ENCODE data around the gene IGSF8.

The IGSF8 gene

DNA sequence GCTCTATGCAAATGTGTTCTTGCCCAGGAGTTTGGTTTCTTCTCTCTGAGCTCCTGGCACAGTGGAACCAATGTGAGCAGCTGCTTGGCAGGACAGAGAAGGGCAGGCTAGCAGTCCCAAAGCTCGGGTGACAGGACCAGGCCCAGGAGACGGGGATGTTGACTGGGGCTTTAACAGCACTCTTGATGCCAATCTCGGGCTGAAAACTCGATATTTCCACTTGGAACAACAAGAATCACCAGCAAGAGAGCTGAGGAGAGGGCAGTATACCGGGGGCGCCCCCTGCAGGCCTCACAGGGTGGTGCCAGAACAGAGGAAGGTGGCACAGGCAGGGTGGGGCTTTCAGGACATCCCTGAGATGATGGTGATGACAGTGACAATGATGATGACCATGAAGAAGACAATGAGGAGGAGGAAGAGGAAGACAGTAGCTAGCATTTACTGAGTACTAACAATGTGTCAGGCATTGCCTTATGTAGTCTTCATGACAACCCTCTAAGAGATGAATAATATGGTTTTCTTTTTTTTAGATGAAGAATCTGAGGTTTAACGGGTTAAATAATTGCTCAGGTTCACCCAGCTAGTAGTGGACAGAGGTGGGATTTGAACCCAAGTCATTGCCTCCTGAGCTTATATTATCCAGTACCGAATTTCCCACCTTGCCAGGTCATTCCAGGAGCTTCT is 19.8 kb downstream of the IGSF8 start:
- no peak overlapping the region for H3K27ac ChIP-seq (ENCODE audit: poor library complexity, severe bottlenecking)
- 0 out of 3 replicates have a peak, but pooled peaks have one; percentile 36 for ATAC-seq (ENCODE audit: low read depth)
- TF ChIP-seq, protein P1, sequence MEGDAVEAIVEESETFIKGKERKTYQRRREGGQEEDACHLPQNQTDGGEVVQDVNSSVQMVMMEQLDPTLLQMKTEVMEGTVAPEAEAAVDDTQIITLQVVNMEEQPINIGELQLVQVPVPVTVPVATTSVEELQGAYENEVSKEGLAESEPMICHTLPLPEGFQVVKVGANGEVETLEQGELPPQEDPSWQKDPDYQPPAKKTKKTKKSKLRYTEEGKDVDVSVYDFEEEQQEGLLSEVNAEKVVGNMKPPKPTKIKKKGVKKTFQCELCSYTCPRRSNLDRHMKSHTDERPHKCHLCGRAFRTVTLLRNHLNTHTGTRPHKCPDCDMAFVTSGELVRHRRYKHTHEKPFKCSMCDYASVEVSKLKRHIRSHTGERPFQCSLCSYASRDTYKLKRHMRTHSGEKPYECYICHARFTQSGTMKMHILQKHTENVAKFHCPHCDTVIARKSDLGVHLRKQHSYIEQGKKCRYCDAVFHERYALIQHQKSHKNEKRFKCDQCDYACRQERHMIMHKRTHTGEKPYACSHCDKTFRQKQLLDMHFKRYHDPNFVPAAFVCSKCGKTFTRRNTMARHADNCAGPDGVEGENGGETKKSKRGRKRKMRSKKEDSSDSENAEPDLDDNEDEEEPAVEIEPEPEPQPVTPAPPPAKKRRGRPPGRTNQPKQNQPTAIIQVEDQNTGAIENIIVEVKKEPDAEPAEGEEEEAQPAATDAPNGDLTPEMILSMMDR (IDR thresholded peaks at IDR 0.05; ENCODE audit: poor library complexity, severe bottlenecking): peak; percentile 60
- no peaks in the 10 kb centered on the region for H3K36me3 ChIP-seq (ENCODE audit: low read depth)
- DNase-seq (ENCODE audit: low spot score): no peak
- H3K4me3 ChIP-seq (ENCODE audit: severe bottlenecking): no peak overlapping the region
- no peaks in the 10 kb centered on the region for H3K9me3 ChIP-seq (ENCODE audit: severe bottlenecking)
- peaks cover 49% of the 10 kb centered on the region for H3K27me3 ChIP-seq (ENCODE audit: insufficient read depth, poor library complexity, severe bottlenecking)
- H3K4me1 ChIP-seq (ENCODE audit: insufficient read depth, poor library complexity, severe bottlenecking): no peaks in the 10 kb centered on the region

DNA sequence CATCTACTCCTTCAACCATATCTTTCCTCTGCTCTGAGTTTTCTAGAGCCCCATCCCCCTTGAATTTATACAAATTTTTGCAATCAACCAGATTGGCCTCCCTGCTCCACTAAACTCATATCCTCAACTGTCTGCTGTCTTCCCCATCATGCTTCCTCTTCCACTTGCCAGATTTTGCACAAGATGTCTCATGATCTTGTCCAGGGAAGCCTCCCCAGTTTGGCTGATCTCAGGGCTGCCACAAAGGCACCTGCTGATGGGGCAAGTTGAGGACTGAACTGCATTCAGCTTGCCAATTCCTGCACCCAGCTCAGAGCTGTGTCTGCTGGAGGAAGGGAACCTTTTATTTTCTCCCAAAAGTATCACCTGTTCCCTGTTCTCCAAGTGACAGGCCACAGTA is 20.9 kb downstream of the IGSF8 start:
- Histone ChIP-seq H3K4me3 (ENCODE audit: severe bottlenecking) (no peak overlapping the region), H3K36me3 (ENCODE audit: low read depth) (no peaks in the 10 kb centered on the region), H3K4me1 (ENCODE audit: insufficient read depth, poor library complexity, severe bottlenecking) (no peaks in the 10 kb centered on the region), H3K27ac (ENCODE audit: poor library complexity, severe bottlenecking) (no peak overlapping the region), H3K9me3 (ENCODE audit: severe bottlenecking) (no peaks in the 10 kb centered on the region), H3K27me3 (ENCODE audit: insufficient read depth, poor library complexity, severe bottlenecking) (peaks cover 38% of the 10 kb centered on the region)
- no peak for ATAC-seq (ENCODE audit: low read depth)
- TF ChIP-seq, protein P1 (IDR thresholded peaks at IDR 0.05; ENCODE audit: poor library complexity, severe bottlenecking): no peak
- DNase-seq (ENCODE audit: low spot score): no peak

DNA sequence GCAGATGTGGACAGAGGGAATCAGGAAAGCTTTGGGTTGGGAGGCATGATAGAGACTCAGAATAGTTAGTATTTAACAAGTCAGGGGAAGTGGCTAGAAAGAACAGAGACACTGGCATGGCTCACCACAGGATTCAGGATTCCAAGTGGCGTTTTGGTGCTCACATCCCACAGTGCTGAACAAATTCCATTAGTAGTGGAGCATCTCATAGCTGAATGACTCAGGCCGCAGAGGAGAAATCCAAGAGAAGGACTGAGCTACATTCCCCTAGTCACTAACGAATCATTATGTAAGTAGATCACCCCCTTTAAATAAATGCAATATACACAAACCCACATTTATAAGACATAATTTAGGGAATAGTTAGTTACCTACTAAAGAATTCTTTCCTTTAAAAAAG is 22.1 kb downstream of the IGSF8 start:
- no peaks in the 10 kb centered on the region for H3K4me1 ChIP-seq (ENCODE audit: insufficient read depth, poor library complexity, severe bottlenecking)

DNA sequence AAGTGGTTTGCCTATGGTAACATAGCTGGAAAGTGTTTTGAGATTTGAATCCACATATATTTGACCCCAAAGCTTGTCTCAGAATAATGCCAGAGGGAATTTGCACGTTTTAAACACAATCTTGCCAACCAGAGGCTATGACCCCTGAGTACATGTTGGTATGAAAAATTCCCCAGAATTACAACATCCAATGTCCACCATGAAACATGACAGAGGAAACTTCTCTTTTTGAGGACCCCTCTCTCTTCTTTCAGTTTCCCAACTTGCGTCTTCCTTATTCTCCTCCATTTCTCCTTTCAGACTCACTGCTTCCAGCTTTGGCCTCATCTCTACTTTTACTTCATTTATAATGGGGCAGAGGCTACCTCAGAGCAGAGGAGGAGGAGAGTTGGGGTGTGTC is 22.6 kb downstream of the IGSF8 start:
- Histone ChIP-seq H3K27ac (ENCODE audit: poor library complexity, severe bottlenecking) (no peak overlapping the region), H3K27me3 (ENCODE audit: insufficient read depth, poor library complexity, severe bottlenecking) (peaks cover 31% of the 10 kb centered on the region), H3K36me3 (ENCODE audit: low read depth) (no peaks in the 10 kb centered on the region), H3K4me1 (ENCODE audit: insufficient read depth, poor library complexity, severe bottlenecking) (no peaks in the 10 kb centered on the region), H3K4me3 (ENCODE audit: severe bottlenecking) (no peak overlapping the region), H3K9me3 (ENCODE audit: severe bottlenecking) (no peaks in the 10 kb centered on the region)
- TF ChIP-seq, protein P1 (IDR thresholded peaks at IDR 0.05; ENCODE audit: poor library complexity, severe bottlenecking): no peak
- ATAC-seq (ENCODE audit: low read depth) (no peak), DNase-seq (ENCODE audit: low spot score) (no peak)

More for the DNA sequence above, 22.1 kb downstream of the IGSF8 start:
- H3K27me3 ChIP-seq (ENCODE audit: insufficient read depth, poor library complexity, severe bottlenecking): peaks cover 31% of the 10 kb centered on the region
- no peaks in the 10 kb centered on the region for H3K36me3 ChIP-seq (ENCODE audit: low read depth)
- ATAC-seq (ENCODE audit: low read depth) (no peak), DNase-seq (ENCODE audit: low spot score) (no peak)
- TF ChIP-seq, protein P1 (IDR thresholded peaks at IDR 0.05; ENCODE audit: poor library complexity, severe bottlenecking): no peak
- no peak overlapping the region for H3K4me3 ChIP-seq (ENCODE audit: severe bottlenecking)
- no peak overlapping the region for H3K27ac ChIP-seq (ENCODE audit: poor library complexity, severe bottlenecking)
- no peaks in the 10 kb centered on the region for H3K9me3 ChIP-seq (ENCODE audit: severe bottlenecking)

DNA sequence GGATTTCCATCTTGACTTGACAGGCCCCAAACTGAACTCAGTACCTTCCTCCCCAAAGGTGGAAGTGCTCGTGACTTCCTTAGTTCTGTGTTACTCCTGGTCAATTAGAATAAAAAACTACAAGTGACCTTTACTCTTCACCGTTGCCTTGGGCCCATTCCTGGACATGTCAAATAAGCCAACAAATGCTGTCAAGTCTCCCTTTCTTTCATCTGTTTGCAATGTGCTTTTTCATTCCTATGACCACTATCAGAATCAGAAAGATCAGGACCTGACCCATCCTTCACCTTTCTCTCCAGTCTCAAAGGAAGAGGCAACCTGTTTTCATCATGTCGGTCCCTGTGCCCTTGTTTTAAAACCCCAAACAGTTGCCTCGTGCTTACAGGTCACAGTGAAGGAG is 23.6 kb downstream of the IGSF8 start:
- no peaks in the 10 kb centered on the region for H3K36me3 ChIP-seq (ENCODE audit: low read depth)
- no peak overlapping the region for H3K27ac ChIP-seq (ENCODE audit: poor library complexity, severe bottlenecking)
- DNase-seq (ENCODE audit: low spot score): no peak
- H3K9me3 ChIP-seq (ENCODE audit: severe bottlenecking): no peaks in the 10 kb centered on the region
- TF ChIP-seq, protein P1 (IDR thresholded peaks at IDR 0.05; ENCODE audit: poor library complexity, severe bottlenecking): no peak
- ATAC-seq (ENCODE audit: low read depth): no peak
- H3K27me3 ChIP-seq (ENCODE audit: insufficient read depth, poor library complexity, severe bottlenecking): peaks cover 22% of the 10 kb centered on the region
- H3K4me1 ChIP-seq (ENCODE audit: insufficient read depth, poor library complexity, severe bottlenecking): no peaks in the 10 kb centered on the region
- no peak overlapping the region for H3K4me3 ChIP-seq (ENCODE audit: severe bottlenecking)

Measured in RWPE2 (cell line).